Smooth muscle cell (in vitro differentiated cells): ENCODE data around the gene CEP170. TPM values are rescaled to one million over a fixed set of nuclear protein-coding genes. Genes with fewer than 3 reads are reported as not detected.
"Not testable (repeated sequence)": the region's sequence is repeated elsewhere in the genome, so short reads cannot be mapped to it uniquely, and the experiment has no call there.

Experiments
- DNase-seq: peaks from one replicate; lab custom pipeline; 2025; ENCODE audit not compliant: unreplicated experiment; lab: John Stamatoyannopoulos, UW
- H2AFZ ChIP-seq: fragments of 200-600 bp; sonication (generic); 2 replicates; pipeline ENCODE4 v1.6.0; 2016; ENCODE audit warnings: antibody characterized with exemption, low read depth, mild to moderate bottlenecking
- H3F3A ChIP-seq: fragments of 200-600 bp; sonication (generic); 2 replicates; pipeline ENCODE4 v1.6.0; 2017; ENCODE audit warnings: antibody characterized with exemption, low read depth
- H3K27ac ChIP-seq: fragments of 200-600 bp; sonication (generic); 2 replicates; pipeline ENCODE4 v1.5.1; 2016; ENCODE audit warnings: low read depth, mild to moderate bottlenecking
- H3K27me3 ChIP-seq: fragments of 200-600 bp; sonication (generic); 2 replicates; pipeline ENCODE4 v1.6.1; 2016; ENCODE audit warnings: low read depth, mild to moderate bottlenecking
- H3K36me3 ChIP-seq: fragments of 200-600 bp; sonication (generic); 2 replicates; pipeline ENCODE4 v1.5.1; 2016; ENCODE audit warnings: low read depth
- H3K4me1 ChIP-seq: fragments of 200-600 bp; sonication (generic); 2 replicates; pipeline ENCODE4 v1.5.1; 2016; ENCODE audit warnings: low read depth
- H3K4me2 ChIP-seq: fragments of 200-600 bp; sonication (generic); 2 replicates; pipeline ENCODE4 v1.6.0; 2016; ENCODE audit warnings: mild to moderate bottlenecking
- H3K4me3 ChIP-seq: fragments of 200-600 bp; sonication (generic); 2 replicates; pipeline ENCODE4 v1.5.1; 2016; ENCODE audit warnings: mild to moderate bottlenecking
- H3K79me2 ChIP-seq: fragments of 200-600 bp; sonication (generic); 2 replicates; pipeline ENCODE4 v1.6.0; 2016; ENCODE audit warnings: low read depth, mild to moderate bottlenecking
- H3K9ac ChIP-seq: fragments of 200-600 bp; sonication (generic); 2 replicates; pipeline ENCODE4 v1.6.0; 2016; ENCODE audit warnings: low read depth
- H3K9me3 ChIP-seq: fragments of 200-600 bp; sonication (generic); replicated peaks from 2 replicates; pipeline ENCODE4 v1.5.1; 2016; ENCODE audit warnings: low read depth
- H4K20me1 ChIP-seq: fragments of 200-600 bp; sonication (generic); 2 replicates; pipeline ENCODE4 v1.6.0; 2016; ENCODE audit warnings: low read depth
- WGBS: methylation state at CpG from one replicate; pipeline ENCODE4 v1.1.7; 2016; ENCODE audit warnings: low lambda C conversion rate; 5-methylcytosine and 5-hydroxymethylcytosine counted together
- polyA plus RNA-seq: library from polyadenylated mRNA; unstranded; fragments of >200 nt; fragmentation: Nextera tagmentation; extraction: Ambion mirVana; gene quantifications from 2 replicates; pipeline ENCODE4 v1.2.1, GENCODE V29; 2016
- total RNA-seq: library from RNA; depleted of rRNA; stranded (reverse); fragments of >200 nt; gene quantifications from 2 replicates; pipeline ENCODE4 v1.2.3, GENCODE V29; 2014

Gene CEP170
- total and polyA plus RNA-seq, 2 experiments from 2014 or later: 76.0 to 145 TPM

DNA sequence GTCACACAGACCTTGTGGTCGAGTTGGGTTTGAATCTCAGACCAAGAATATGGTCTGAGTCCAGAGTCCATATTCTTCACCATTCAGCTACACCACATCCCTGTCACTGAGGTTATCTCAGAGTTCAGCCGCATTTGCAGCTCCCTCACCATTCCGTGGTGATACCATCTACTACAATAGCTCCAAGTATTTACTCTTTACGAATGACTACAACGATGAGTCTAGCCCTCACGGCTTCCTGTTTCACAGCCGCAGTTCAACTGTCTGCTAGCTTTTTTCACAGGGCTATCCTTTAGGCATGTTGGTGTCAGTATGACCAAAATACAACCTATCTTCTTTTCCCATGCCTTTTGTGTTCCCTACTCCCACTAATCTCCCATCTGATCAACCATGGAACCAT lies 104.2 kb downstream of the CEP170 start:
- not testable (repeated sequence) for DNase-seq
- 33% methylated on average over 7 of the region's 7 CpGs for WGBS

DNA sequence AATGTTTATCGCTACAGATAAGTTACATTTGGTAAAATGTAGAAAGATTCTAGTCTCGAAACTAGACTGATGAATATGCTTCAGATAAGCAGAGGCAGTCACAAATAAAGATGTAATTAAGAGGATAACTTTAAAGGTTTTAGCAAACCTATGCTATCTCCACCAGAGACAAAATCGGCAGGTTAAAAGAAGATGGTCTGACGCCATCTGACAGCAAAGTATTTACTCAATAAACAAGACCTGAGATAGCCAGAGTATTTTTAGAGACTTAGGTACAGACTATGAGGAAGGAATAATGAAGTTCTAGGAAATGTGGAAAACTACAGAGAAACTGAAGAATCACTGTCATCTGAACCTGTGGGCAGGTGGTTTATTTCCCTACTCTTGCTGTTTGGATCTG lies 106.0 kb downstream of the CEP170 start:
- 95% methylated on average over 4 of the region's 4 CpGs for WGBS
- not testable (repeated sequence) for H3K9ac ChIP-seq, H3K4me3 ChIP-seq, H3K27ac ChIP-seq, H3K79me2 ChIP-seq, H3K4me1 ChIP-seq, H3F3A ChIP-seq, H2AFZ ChIP-seq, H3K36me3 ChIP-seq, H3K4me2 ChIP-seq, DNase-seq, H4K20me1 ChIP-seq, H3K27me3 ChIP-seq, H3K9me3 ChIP-seq

More for the DNA sequence above, 104.2 kb downstream of the CEP170 start:
- not testable (repeated sequence) for H3F3A ChIP-seq, H2AFZ ChIP-seq, H3K36me3 ChIP-seq, H3K9me3 ChIP-seq, H3K4me2 ChIP-seq, H3K9ac ChIP-seq, H3K79me2 ChIP-seq, H3K27me3 ChIP-seq, H3K4me3 ChIP-seq, H4K20me1 ChIP-seq, H3K4me1 ChIP-seq, H3K27ac ChIP-seq

DNA sequence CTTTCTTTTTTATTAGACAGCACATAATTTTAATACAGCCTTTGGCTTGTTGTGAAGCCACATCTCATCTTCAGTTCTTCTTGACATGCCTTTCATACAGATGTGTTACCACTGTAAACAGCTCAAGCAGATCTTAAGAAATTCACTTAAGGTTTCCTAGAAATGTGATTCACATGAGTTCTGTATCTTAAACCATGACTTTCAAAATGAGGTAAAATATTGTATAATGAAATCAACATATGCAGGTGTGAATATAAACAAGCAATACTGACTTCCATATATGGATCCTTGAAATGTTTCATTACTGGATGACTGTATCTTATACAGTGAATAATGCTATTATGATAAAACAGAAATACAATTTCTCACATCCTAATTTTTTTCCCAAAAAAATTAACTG lies 107.7 kb downstream of the CEP170 start:
- not testable (repeated sequence) for H3K36me3 ChIP-seq, H3F3A ChIP-seq, H3K9me3 ChIP-seq, H2AFZ ChIP-seq, H3K4me2 ChIP-seq, H3K4me1 ChIP-seq, DNase-seq, H4K20me1 ChIP-seq, H3K27ac ChIP-seq, H3K27me3 ChIP-seq, H3K9ac ChIP-seq, H3K79me2 ChIP-seq, H3K4me3 ChIP-seq

DNA sequence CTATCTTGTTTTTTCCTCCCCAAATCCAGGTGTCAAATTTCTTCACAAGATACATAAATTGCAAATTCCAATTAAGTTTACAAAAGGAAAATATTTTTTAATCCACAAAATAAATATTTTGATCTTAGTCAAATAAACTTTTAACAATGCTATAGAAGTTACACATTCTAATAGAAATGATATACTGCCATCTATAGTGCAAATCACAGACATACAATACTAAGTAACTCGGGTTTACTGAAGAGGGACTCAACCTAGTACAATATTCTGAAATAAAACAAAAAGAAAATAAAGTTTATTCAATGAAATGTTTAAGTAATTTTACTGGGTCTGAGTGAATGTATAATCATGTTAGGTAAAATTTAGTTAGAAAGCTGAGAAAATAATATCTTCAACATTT lies 114.6 kb downstream of the CEP170 start:
- not testable (repeated sequence) for H3K79me2 ChIP-seq, H3K27me3 ChIP-seq, H3K27ac ChIP-seq, H3K9me3 ChIP-seq, H3K36me3 ChIP-seq, H3K4me1 ChIP-seq, H3F3A ChIP-seq, H3K4me3 ChIP-seq, DNase-seq, H3K9ac ChIP-seq, H2AFZ ChIP-seq, H4K20me1 ChIP-seq, H3K4me2 ChIP-seq
- 82% methylated on average over 1 of the region's 1 CpG for WGBS

DNA sequence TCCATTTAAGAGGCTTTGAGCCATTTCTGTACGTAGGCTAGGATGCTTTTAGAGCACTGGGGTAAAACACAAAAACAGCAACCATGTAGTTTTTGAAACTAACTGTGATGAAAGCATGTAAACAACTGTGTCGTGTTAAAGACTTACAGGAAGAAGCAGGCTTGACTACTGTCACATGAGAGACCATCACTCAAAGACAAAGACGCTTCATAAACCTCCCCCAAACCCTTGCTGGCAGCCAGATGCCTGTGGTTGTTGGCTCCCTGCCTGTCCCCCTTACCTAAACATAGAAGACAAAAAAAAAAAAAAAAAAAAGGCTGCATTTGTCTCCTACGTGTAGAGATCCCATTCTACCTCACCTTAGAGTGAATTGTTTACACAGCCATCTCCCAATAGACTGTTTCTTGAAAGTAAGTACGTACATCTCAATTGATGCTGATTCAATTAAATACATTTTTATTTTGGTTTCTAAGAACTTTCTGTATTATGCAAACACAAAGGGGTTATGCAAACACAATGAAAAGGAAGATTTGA lies 132.1 kb downstream of the CEP170 start:
- H3K79me2 ChIP-seq, H3K27ac ChIP-seq, H3K36me3 ChIP-seq, DNase-seq, H3F3A ChIP-seq, H3K27me3 ChIP-seq, H2AFZ ChIP-seq, H3K9ac ChIP-seq, H4K20me1 ChIP-seq, H3K4me1 ChIP-seq, H3K9me3 ChIP-seq, H3K4me3 ChIP-seq, H3K4me2 ChIP-seq: not testable (repeated sequence)
- WGBS: 77% methylated on average over 5 of the region's 5 CpGs

DNA sequence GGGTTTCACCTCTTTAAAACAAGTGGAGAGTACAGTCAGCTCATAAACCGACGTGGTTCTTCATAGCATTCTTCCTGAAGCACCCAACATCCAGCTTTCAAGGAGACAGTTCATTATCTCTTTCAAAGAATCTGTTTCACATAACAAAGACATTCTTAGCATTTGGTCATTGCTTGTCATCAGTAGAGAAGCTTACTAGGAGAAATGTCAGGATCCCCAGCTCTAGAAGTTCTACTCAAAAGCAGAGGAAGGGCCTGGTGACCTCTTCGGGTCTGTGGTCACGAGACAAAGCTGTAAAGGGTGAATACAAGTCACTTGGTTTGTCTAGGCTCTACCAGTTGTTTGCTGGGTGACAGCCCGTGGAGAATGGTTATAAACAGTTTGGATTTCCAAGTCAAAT lies 133.1 kb downstream of the CEP170 start:
- not testable (repeated sequence) for H3K36me3 ChIP-seq, H3K4me1 ChIP-seq, H3K4me2 ChIP-seq, H3K79me2 ChIP-seq, DNase-seq, H2AFZ ChIP-seq, H3F3A ChIP-seq, H3K4me3 ChIP-seq, H4K20me1 ChIP-seq, H3K9ac ChIP-seq, H3K9me3 ChIP-seq, H3K27me3 ChIP-seq, H3K27ac ChIP-seq
- WGBS: 64% methylated on average over 4 of the region's 5 CpGs

DNA sequence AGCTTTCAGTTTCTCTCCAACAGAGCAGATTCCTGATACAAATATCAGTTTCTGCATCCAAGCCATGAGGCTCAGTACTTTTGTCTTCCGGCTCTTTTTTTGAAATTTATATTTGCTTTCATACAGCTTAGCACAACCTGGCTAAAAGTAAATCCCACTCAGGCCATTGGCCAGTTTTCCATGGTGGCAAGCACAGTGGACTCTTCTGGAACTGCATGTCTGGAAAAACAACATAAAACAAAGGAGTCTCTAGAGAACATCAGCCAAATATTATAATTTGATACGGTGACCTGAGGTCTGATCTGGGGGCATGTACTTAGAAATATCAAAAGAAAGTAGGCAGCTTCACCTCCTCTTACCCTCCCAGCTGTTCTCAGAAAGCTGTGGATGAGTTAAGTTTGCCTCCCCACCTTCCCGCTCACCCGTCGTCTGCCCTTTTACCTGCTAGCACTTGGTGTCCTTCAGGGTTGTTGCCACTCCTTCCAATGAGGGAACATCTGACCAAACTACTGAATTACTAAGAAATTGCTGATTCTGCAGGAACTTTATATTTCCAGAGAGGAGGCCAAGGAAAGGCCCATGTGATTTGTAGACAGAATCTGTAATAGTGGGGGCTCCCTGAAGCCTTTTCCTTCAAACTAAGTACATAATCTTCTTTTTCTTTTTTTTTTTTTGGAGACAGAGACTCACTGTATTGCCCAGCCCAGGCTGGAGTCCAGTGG lies 136.3 kb downstream of the CEP170 start:
- WGBS: over 99% methylated on average over 5 of the region's 5 CpGs
- not testable (repeated sequence) for H3K9ac ChIP-seq, H2AFZ ChIP-seq, DNase-seq, H3K27ac ChIP-seq, H3K27me3 ChIP-seq, H3K9me3 ChIP-seq, H3K4me3 ChIP-seq, H3K4me1 ChIP-seq, H3K79me2 ChIP-seq, H3K4me2 ChIP-seq, H4K20me1 ChIP-seq, H3F3A ChIP-seq, H3K36me3 ChIP-seq

DNA sequence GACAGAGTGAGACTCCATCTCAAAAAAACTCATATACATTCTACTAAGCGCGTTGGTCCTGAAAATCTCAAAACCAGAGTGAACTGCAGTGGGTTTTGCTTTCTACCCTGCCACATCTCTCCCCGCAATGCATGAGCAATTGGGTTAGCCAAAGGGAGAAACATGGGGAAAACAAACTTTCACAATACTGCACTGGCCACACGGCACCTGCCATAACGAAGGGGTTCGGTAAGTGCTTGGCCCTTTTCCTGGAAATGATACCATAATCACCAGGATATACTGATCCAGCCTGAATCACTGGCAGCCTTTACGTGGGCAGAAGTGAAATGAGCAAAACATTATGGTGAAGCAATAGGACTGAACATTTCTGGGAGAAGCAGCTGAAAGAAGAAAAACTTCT lies 138.9 kb downstream of the CEP170 start:
- H3K79me2 ChIP-seq, H3K27me3 ChIP-seq, H2AFZ ChIP-seq, H3K9ac ChIP-seq, H3K4me3 ChIP-seq, H3F3A ChIP-seq, H3K36me3 ChIP-seq, H3K4me1 ChIP-seq, H4K20me1 ChIP-seq, H3K4me2 ChIP-seq, DNase-seq, H3K9me3 ChIP-seq, H3K27ac ChIP-seq: not testable (repeated sequence)
- WGBS: 91% methylated on average over 7 of the region's 7 CpGs

DNA sequence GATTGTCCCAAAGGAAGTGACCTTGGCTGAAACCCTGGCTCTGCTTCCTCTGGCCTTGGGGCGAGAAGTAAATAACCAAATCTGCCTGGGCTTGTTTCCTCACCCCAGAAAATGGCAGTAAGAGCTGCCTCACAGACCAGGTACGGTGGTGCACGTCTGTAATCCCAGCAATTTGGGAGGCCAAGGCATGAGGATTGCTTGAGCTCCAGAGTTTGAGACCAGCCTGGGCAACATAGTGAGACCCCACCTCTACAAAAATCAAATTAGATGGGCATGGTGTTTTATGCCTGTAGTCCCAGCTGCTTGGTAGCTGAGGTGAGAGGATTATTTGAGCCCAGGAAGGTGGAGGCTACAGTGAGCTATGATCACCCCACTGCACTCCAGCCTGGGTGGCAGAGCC lies 140.3 kb downstream of the CEP170 start:
- H3K4me2 ChIP-seq, H3K4me3 ChIP-seq: not testable (repeated sequence)

More for the DNA sequence above, 140.3 kb downstream of the CEP170 start:
- DNase-seq, H3K79me2 ChIP-seq, H3K27me3 ChIP-seq, H3K4me1 ChIP-seq, H3K9me3 ChIP-seq, H3K27ac ChIP-seq, H3F3A ChIP-seq, H4K20me1 ChIP-seq, H3K36me3 ChIP-seq, H2AFZ ChIP-seq, H3K9ac ChIP-seq: not testable (repeated sequence)
- WGBS: 74% methylated on average over 3 of the region's 3 CpGs
